ENCODE data around the gene PRKN.

DNA sequence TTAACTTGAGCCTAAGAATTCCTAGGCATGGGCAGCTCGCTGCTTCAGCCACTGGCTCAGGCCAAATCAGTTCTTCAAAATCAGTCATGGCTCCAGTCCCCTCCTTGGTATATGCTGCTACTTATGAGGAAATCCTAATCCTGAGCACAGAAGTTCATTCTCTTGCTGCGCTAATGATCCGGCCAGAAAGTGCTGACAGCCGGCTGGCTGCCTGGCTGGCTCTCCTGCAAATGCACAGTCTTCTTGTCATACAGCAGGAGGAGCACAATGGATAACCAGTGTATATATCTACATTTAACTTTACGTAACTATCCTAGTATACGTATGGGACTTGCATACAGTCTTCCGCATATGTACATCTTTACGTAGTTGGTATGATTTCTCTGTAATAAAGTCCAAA lies 500.8 kb downstream of the PRKN start:
- TF ChIP-seq GATA2 (IDR thresholded peaks at IDR 0.05; ENCODE audit: low read depth, low read length) (no peak), GATA3 (IDR thresholded peaks at IDR 0.05; ENCODE audit: low read depth, low read length) (no peak)
